ENCODE measurements around the gene LGALS7. TPM values are rescaled to one million over a fixed set of nuclear protein-coding genes. Genes with fewer than 3 reads are reported as not detected.
"Not testable (repeated sequence)": the region's sequence is repeated elsewhere in the genome, so short reads cannot be mapped to it uniquely, and the experiment has no call there.

The LGALS7 gene
- total RNA-seq, 2 experiments from 2014 or later = not detected

DNA sequence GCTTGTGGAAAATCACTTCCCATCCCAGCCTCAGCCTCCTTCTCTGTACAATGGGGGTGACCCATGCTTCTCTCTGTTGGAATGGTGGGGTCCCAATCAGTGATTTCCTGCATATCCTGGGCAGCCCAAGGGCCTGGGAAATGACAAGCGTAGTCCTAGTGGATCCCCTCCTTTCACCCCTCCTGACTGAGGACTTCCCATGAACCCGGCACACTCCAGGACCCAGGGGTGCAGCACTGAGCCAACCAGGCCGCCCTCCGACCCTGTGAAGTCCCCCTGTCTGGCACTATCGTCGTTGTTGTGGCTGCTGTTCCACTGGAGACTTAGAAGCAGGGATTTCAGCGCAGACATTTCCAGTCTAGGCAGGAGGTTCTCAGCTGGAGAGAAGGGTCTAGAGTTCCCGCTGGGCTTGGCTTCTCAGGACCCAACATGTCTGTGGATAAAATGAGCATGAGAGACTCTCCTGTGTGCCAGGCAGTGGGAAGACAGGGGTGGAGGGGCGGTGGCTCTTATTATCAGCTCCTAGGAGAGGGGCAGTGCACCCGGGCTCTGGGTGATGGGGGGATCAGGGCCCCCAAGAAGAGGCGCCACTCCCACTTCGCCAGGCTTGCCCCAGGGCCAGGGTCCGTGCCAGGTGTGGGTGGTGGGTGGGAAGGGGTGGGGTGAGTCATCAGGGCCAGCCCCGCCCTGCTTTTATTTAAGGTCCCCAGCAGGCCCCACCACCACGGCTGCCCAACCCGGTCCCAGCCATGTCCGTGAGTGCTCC is 15.3 kb upstream of the LGALS7 start, which contains the start of gene LGALS7B:
Gene LGALS7B (plus strand): TSS at position 723 of the 766 bp plus-strand sequence. CDS start 27 bp downstream, at position 750.
- no peak within 1 kb of the TSS for H2AFZ ChIP-seq (ENCODE audit: low read length)
- ChIA-PET POLR2A (no interaction called here), CTCF (ENCODE audit: unreplicated experiment) (no interaction called here)
- no peaks in the 10 kb centered on the region for H4K20me1 ChIP-seq (ENCODE audit: insufficient read depth, low read length)
- no peaks in the 10 kb centered on the region for H3K79me2 ChIP-seq (ENCODE audit: insufficient read depth, low read depth, low read length)
- BruUV-seq (replicated peaks) = no TSS peak
- no peak within 1 kb of the TSS for H3K4me2 ChIP-seq (ENCODE audit: low read length)
- no peaks in the 10 kb centered on the region for H3K4me1 ChIP-seq (ENCODE audit: insufficient read depth, low read length, poor library complexity, severe bottlenecking)
- no peaks in the 10 kb centered on the region for H3K36me3 ChIP-seq (ENCODE audit: insufficient read depth, low read length)
- H3K27ac ChIP-seq (ENCODE audit: low read depth, low read length, poor library complexity, severe bottlenecking) = no peak within 1 kb of the TSS
- no peak within 1 kb of the TSS for H3K4me3 ChIP-seq (ENCODE audit: low read depth, low read length, poor library complexity, severe bottlenecking)
- intact Hi-C loops (cut with micrococcal nuclease; ENCODE audit: unreplicated experiment) = no loop called here
- TF ChIP-seq, protein P1, sequence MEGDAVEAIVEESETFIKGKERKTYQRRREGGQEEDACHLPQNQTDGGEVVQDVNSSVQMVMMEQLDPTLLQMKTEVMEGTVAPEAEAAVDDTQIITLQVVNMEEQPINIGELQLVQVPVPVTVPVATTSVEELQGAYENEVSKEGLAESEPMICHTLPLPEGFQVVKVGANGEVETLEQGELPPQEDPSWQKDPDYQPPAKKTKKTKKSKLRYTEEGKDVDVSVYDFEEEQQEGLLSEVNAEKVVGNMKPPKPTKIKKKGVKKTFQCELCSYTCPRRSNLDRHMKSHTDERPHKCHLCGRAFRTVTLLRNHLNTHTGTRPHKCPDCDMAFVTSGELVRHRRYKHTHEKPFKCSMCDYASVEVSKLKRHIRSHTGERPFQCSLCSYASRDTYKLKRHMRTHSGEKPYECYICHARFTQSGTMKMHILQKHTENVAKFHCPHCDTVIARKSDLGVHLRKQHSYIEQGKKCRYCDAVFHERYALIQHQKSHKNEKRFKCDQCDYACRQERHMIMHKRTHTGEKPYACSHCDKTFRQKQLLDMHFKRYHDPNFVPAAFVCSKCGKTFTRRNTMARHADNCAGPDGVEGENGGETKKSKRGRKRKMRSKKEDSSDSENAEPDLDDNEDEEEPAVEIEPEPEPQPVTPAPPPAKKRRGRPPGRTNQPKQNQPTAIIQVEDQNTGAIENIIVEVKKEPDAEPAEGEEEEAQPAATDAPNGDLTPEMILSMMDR (conservative IDR thresholded peaks at IDR 0.05; ENCODE audit: low read length) = no peak
- TF ChIP-seq EZH2phosphoT487 (IDR thresholded peaks at IDR 0.05; ENCODE audit: borderline replicate concordance, low read depth, low read length) = no peak
- no peak for DNase-seq (ENCODE audit: low spot score)
- H3K9me2 ChIP-seq (ENCODE audit: insufficient read depth, low read length) = no peaks in the 10 kb centered on the region
- H3K9me3 ChIP-seq (ENCODE audit: low read length) = no peaks in the 10 kb centered on the region

DNA sequence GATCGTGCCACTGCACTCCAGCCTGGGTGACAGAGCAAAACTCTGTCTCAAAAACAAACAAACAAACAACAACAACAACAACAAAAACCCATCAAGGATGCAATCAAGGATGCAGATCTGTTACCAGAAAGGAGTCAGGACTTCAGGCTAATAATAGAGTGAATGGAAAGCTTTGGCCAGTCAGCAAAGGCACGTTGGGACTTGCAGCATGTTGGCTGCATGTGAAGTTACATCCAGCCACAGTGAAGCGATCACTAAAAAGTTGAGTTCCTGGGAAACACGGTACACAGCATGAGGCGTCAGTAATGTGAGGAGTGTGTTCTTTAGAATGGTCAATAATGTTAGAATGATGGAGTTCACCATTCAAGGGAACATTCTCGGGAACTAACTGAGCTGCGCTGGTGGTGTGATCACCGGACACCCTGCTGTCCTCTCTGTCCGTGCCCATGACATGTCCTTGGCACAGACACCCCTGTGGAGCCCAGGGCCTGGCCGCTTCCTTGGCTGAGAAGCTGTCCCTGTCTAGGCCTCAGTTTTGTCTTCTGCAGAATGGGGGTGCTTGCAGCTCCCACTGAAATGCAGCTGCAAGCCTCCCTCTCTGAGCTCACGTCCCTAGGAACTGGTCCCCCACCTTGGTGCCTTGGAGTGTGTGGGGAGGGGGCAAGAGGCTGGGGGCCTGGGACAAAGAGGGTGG is 13.4 kb upstream of the LGALS7 start:
- Histone ChIP-seq H3K9me3 (ENCODE audit: low read length) (no peaks in the 10 kb centered on the region), H3K4me2 (ENCODE audit: low read length) (no peak overlapping the region), H3K4me3 (ENCODE audit: low read depth, low read length, poor library complexity, severe bottlenecking) (no peak overlapping the region), H3K36me3 (ENCODE audit: insufficient read depth, low read length) (no peaks in the 10 kb centered on the region), H3K79me2 (ENCODE audit: insufficient read depth, low read depth, low read length) (no peaks in the 10 kb centered on the region), H2AFZ (ENCODE audit: low read length) (no peak overlapping the region), H4K20me1 (ENCODE audit: insufficient read depth, low read length) (no peaks in the 10 kb centered on the region), H3K27ac (ENCODE audit: low read depth, low read length, poor library complexity, severe bottlenecking) (no peak overlapping the region), H3K4me1 (ENCODE audit: insufficient read depth, low read length, poor library complexity, severe bottlenecking) (no peaks in the 10 kb centered on the region), H3K9me2 (ENCODE audit: insufficient read depth, low read length) (no peaks in the 10 kb centered on the region)
- ChIA-PET CTCF (ENCODE audit: unreplicated experiment) (no interaction called here), POLR2A (no interaction called here)
- no peak for DNase-seq (ENCODE audit: low spot score)
- intact Hi-C loops (cut with micrococcal nuclease; ENCODE audit: unreplicated experiment) = no loop called here
- no peak for TF ChIP-seq EZH2phosphoT487 (IDR thresholded peaks at IDR 0.05; ENCODE audit: borderline replicate concordance, low read depth, low read length)
- TF ChIP-seq, protein P1 (conservative IDR thresholded peaks at IDR 0.05; ENCODE audit: low read length) = no peak
- BruUV-seq (replicated peaks) = no TSS peak

DNA sequence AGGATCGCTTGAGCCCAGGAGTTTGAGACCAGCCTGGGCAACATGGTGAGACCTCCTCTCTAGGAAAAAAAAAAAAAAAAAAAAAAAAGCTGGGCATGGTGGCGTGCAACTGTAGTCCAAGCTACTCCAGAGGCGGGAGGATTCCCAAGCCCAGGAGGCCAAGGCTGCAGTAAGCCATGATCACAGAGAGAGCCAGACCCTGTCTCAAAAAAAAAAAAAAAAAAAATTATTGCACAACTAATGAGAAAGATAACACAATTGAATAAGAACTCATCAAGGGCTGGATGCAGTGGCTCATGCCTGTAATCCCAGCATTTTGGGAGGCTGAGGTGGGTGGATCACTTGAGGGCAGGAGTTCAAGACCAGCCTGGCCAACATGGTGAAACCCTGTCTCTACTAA is 12.7 kb upstream of the LGALS7 start:
- H3K4me1 ChIP-seq (ENCODE audit: insufficient read depth, low read length, poor library complexity, severe bottlenecking); intact Hi-C loops (cut with micrococcal nuclease; ENCODE audit: unreplicated experiment); H3K4me3 ChIP-seq (ENCODE audit: low read depth, low read length, poor library complexity, severe bottlenecking); H3K9me3 ChIP-seq (ENCODE audit: low read length); POLR2A ChIA-PET; H3K36me3 ChIP-seq (ENCODE audit: insufficient read depth, low read length); H3K4me2 ChIP-seq (ENCODE audit: low read length); H4K20me1 ChIP-seq (ENCODE audit: insufficient read depth, low read length); H3K9me2 ChIP-seq (ENCODE audit: insufficient read depth, low read length); BruUV-seq (replicated peaks); H2AFZ ChIP-seq (ENCODE audit: low read length); DNase-seq (ENCODE audit: low spot score); H3K79me2 ChIP-seq (ENCODE audit: insufficient read depth, low read depth, low read length); CTCF ChIA-PET (ENCODE audit: unreplicated experiment); H3K27ac ChIP-seq (ENCODE audit: low read depth, low read length, poor library complexity, severe bottlenecking): not testable (repeated sequence)
